ENCODE results near the gene C12orf56.
A peak's percentile ranks its signal among the peaks of the same experiment; 100 is the strongest.
"Not testable (repeated sequence)": the region's sequence is repeated elsewhere in the genome, so short reads cannot be mapped to it uniquely, and the experiment has no call there.

Gene C12orf56

GRCh38 chr12:64229240-64229639 lies 161.3 kb downstream of the C12orf56 start:
- no peak for DNase-seq

GRCh38 chr12:64225626-64226025 lies 164.9 kb downstream of the C12orf56 start:
- no peak for DNase-seq

GRCh38 chr12:64222009-64222765 lies 168.4 kb downstream of the C12orf56 start, which contains the start of gene KICS2:
Gene KICS2, minus strand, starts transcription at chr12:64222296. Its CDS starts 59 bp downstream, at chr12:64222237.
- peak; percentile 90 for DNase-seq

- peak; percentile 91 for DNase-seq
These were observed 168.9 kb downstream of the C12orf56 start for GRCh38 chr12:64221651-64222008.

GRCh38 chr12:64220046-64220445 lies 170.5 kb downstream of the C12orf56 start:
- DNase-seq, result no peak

- DNase-seq, result no peak
These were observed 171.4 kb downstream of the C12orf56 start for GRCh38 chr12:64219145-64219544.

GRCh38 chr12:64218597-64218996 lies 172.0 kb downstream of the C12orf56 start:
- DNase-seq, result no peak

GRCh38 chr12:64217643-64218042 lies 172.9 kb downstream of the C12orf56 start:
- DNase-seq, result not testable (repeated sequence)

- no peak for DNase-seq
These were observed 174.3 kb downstream of the C12orf56 start for GRCh38 chr12:64216239-64216638.

All from NCI-H146 (cell line).